ENCODE measurements around the gene TLE6. TPM values are rescaled to one million over a fixed set of nuclear protein-coding genes. Genes with fewer than 3 reads are reported as not detected.
A peak's percentile ranks its signal among the peaks of the same experiment; 100 is the strongest.

TLE6 gene
- total RNA-seq, 1 donor from 2014 or later: 10.6 TPM

DNA sequence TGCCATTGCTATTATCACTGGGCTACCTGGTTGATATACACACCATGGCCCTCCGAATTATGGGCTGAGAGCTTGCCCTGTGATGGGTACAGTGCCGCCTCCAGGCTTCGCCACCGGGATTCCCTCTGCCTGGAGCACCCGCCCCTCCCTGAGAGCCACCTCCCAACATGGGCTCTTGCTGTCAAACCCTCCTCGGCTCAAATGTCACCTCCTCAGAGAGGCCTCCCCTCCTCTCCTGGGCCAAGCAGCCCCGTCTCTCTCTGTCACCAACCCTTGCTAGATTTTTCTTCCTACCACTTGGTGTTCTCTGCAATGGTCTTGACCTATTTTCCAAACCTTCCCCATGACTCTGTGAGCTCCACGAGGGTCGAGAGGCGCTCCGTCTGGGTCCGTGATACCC, 64.0 kb downstream of the TLE6 start:
- intact Hi-C loops (cut with DNase I): loop anchor here (5.0 kb wide), 1 partner anchor 59 kb away; no protein-coding TSS in a partner anchor
- no peak for TF ChIP-seq POLR2A (IDR thresholded peaks at IDR 0.05)
- TF ChIP-seq POLR2AphosphoS5 (IDR thresholded peaks at IDR 0.05; ENCODE audit: insufficient read depth in 1 of 2, low read depth in 1 of 2): no peak
- TF ChIP-seq, protein P1, sequence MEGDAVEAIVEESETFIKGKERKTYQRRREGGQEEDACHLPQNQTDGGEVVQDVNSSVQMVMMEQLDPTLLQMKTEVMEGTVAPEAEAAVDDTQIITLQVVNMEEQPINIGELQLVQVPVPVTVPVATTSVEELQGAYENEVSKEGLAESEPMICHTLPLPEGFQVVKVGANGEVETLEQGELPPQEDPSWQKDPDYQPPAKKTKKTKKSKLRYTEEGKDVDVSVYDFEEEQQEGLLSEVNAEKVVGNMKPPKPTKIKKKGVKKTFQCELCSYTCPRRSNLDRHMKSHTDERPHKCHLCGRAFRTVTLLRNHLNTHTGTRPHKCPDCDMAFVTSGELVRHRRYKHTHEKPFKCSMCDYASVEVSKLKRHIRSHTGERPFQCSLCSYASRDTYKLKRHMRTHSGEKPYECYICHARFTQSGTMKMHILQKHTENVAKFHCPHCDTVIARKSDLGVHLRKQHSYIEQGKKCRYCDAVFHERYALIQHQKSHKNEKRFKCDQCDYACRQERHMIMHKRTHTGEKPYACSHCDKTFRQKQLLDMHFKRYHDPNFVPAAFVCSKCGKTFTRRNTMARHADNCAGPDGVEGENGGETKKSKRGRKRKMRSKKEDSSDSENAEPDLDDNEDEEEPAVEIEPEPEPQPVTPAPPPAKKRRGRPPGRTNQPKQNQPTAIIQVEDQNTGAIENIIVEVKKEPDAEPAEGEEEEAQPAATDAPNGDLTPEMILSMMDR (IDR thresholded peaks at IDR 0.05): no peak
- no peak for DNase-seq (ENCODE audit: extremely low spot score in 2 of 2)
- H3K27ac ChIP-seq: peak overlapping the region; percentile 18
- H3K4me3 ChIP-seq: peak overlapping the region in 1 of 2 donors; percentile 26
- peaks cover 31% of the 10 kb centered on the region for H3K4me1 ChIP-seq
- H3K36me3 ChIP-seq: no peaks in the 10 kb centered on the region
- no peaks in the 10 kb centered on the region for H3K9me3 ChIP-seq
- H3K27me3 ChIP-seq: no peaks in the 10 kb centered on the region

DNA sequence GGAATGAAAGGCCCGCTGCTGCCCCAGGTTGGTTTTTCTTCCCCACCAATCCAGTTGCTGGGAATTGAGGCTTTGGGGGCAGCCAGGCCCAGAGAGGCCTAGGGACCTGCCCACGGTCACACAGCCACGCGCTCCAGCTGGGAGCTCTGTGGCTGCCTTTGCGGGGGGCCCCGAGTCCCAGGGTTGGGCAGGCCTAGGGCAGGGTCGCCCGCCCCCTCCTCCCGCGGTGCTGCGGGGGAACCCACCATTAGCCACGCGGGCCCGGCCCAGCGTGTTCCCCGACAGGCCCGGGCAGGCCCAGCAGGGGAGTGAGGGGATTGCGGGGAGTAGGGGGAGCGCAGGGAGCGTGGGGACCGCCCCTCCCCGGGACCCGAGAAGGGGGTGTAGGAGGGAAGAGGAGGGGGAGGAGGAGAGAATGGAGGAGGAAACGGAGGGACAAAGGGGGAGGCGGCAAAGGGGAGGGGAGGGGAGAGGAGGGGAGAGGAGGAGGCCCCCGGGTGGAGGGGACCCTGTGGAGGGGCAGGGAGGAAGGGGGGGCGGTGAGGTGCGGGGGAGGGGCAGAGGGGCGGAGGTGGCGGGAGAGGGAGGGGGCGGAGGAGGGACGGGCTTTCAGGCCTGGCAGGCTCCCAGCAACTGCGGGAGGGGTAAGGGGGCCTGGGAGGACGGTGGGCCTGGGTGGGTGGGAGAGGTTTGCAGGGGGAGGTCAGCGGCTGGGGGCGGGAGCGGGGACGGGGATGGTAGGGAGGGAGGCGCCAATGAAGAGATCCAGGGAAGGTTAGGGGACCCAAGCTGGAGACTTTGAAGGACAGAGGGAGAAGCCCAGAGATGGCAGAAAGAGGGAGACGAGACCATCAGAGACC, 64.6 kb downstream of the TLE6 start:
- peaks cover 29% of the 10 kb centered on the region for H3K4me1 ChIP-seq
- H3K4me3 ChIP-seq: peak overlapping the region; percentile 18 to 26
- no peaks in the 10 kb centered on the region for H3K9me3 ChIP-seq
- TF ChIP-seq POLR2A (IDR thresholded peaks at IDR 0.05): no peak
- TF ChIP-seq, protein P1 (IDR thresholded peaks at IDR 0.05): no peak
- no peak for TF ChIP-seq POLR2AphosphoS5 (IDR thresholded peaks at IDR 0.05; ENCODE audit: insufficient read depth in 1 of 2, low read depth in 1 of 2)
- intact Hi-C loops (cut with DNase I): loop anchor here (5.0 kb wide), 1 partner anchor 60 kb away; no protein-coding TSS in a partner anchor
- H3K27me3 ChIP-seq: no peaks in the 10 kb centered on the region
- H3K27ac ChIP-seq: peak overlapping the region; percentile 18
- H3K36me3 ChIP-seq: no peaks in the 10 kb centered on the region
- DNase-seq (ENCODE audit: extremely low spot score in 2 of 2): no peak

DNA sequence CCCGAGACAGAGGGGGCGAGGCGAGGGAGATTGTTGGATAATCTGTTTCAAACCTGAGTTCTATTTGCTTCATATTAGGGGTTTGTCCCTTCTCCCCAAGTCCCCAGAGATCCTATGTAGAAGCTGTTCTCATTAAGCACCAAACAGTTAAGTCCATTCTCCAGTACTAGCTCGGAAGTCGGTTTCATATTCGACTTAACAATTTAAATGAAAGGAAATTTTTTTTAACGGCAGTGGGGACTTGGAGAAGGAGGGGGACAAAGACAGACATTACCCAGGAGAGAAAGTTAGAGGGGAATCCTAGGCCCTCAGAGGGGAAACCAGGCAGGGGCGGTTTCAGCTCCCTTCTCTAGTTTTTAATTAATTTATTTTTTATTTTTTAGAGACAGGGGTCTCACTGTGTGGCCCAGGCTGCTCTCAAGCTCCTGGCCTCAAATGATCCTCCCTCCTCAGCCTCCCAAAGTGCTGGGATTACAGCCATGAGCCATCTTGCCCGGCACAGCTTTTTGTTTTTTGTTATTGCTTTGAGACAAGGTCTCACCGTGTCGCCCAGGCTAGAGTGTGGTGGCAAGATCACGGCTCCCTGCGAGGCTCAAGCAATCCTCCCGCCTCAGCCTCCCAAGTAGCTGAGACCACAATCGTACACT, 65.4 kb downstream of the TLE6 start:
- TF ChIP-seq POLR2AphosphoS5 (IDR thresholded peaks at IDR 0.05; ENCODE audit: insufficient read depth in 1 of 2, low read depth in 1 of 2) (no peak), POLR2A (IDR thresholded peaks at IDR 0.05) (no peak)
- TF ChIP-seq, protein P1 (IDR thresholded peaks at IDR 0.05): no peak
- intact Hi-C loops (cut with DNase I): loop anchor here (5.0 kb wide), 1 partner anchor 60 kb away; no protein-coding TSS in a partner anchor
- Histone ChIP-seq H3K9me3 (no peaks in the 10 kb centered on the region), H3K4me3 (peak overlapping the region; percentile 18 to 26), H3K36me3 (no peaks in the 10 kb centered on the region), H3K4me1 (peaks cover 28% of the 10 kb centered on the region), H3K27me3 (no peaks in the 10 kb centered on the region), H3K27ac (peak overlapping the region; percentile 18)
- no peak for DNase-seq (ENCODE audit: extremely low spot score in 2 of 2)

Other genes starting within 250 kb of the TLE6 start
- gene SLC39A3, start 237.5 kb upstream of the TLE6 start, total RNA-seq: 27.7 TPM
- gene SGTA, start 194.3 kb upstream of the TLE6 start, total RNA-seq: 58.4 TPM
- gene THOP1, start 192.1 kb upstream of the TLE6 start, total RNA-seq: 28.5 TPM
- 6.9 TPM for gene ZNF554, start 157.7 kb upstream of the TLE6 start, total RNA-seq
- gene ZNF555, start 136.1 kb upstream of the TLE6 start, total RNA-seq: 3.7 TPM
- gene ZNF556, start 110.2 kb upstream of the TLE6 start, total RNA-seq: not detected
- gene ZNF57, start 76.6 kb upstream of the TLE6 start, total RNA-seq: 7.4 TPM
- gene ZNF77, start 32.6 kb upstream of the TLE6 start, total RNA-seq: 6.4 TPM
- 28.2 TPM for gene TLE2, start 51.7 kb downstream of the TLE6 start, total RNA-seq
- gene TLE5, start 84.9 kb downstream of the TLE6 start, total RNA-seq: 451 TPM
- 33.6 TPM for gene GNA11, start 116.8 kb downstream of the TLE6 start, total RNA-seq
- gene GNA15, start 158.5 kb downstream of the TLE6 start, total RNA-seq: 28.2 TPM
- not detected for gene S1PR4, start 201.2 kb downstream of the TLE6 start, total RNA-seq
- 34.9 TPM for gene NCLN, start 208.4 kb downstream of the TLE6 start, total RNA-seq
- gene CELF5, start 247.1 kb downstream of the TLE6 start, total RNA-seq: not detected

Measured in vagina (tissue), 2 donors.